OCI-LY7 (cell line): ENCODE measurements around the gene OR7G1.

Source experiments
- EZH2phosphoT487 ChIP-seq: fragments of 200-600 bp; sonication (generic); IDR thresholded peaks from 2 replicates; pipeline ENCODE4 v1.6.1; 2018; ENCODE audit warnings: low read depth, borderline replicate concordance, mild to moderate bottlenecking, mixed run types, antibody characterized with exemption, low read length, moderate library complexity, mixed read lengths
- TF ChIP-seq, protein P1 (sequence below): fragments of 200-600 bp; sonication (generic); conservative IDR thresholded peaks from 2 replicates; pipeline ENCODE4 v1.5.1; 2014; ENCODE audit warnings: mild to moderate bottlenecking, antibody characterized with exemption, low read length, moderate library complexity, mixed read lengths

DNA sequence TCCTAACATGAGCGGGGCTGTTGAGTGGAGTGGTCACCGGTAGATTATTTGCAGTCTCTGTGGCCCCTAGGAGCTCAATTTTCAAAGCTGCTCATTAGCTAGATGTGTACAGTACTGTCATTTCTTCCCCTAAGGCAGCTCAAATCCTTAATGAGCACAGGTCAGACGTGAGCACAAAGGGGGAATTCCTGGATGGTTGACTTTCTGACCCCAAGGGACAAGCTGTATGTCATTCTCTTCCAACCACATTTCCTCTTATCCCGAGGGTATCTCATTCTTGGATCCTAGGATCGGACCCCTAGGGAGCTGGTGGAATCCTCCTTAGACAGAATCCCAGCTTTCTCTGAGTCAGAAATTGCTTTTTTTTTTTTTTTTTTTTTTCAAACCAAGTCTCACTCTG, 16.9 kb upstream of the OR7G1 start:
- TF ChIP-seq, protein P1, sequence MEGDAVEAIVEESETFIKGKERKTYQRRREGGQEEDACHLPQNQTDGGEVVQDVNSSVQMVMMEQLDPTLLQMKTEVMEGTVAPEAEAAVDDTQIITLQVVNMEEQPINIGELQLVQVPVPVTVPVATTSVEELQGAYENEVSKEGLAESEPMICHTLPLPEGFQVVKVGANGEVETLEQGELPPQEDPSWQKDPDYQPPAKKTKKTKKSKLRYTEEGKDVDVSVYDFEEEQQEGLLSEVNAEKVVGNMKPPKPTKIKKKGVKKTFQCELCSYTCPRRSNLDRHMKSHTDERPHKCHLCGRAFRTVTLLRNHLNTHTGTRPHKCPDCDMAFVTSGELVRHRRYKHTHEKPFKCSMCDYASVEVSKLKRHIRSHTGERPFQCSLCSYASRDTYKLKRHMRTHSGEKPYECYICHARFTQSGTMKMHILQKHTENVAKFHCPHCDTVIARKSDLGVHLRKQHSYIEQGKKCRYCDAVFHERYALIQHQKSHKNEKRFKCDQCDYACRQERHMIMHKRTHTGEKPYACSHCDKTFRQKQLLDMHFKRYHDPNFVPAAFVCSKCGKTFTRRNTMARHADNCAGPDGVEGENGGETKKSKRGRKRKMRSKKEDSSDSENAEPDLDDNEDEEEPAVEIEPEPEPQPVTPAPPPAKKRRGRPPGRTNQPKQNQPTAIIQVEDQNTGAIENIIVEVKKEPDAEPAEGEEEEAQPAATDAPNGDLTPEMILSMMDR: no peak
- no peak for TF ChIP-seq EZH2phosphoT487
